Panc1 (cell line): ENCODE data around the gene KANK4. TPM values are rescaled to one million over a fixed set of nuclear protein-coding genes. Genes with fewer than 3 reads are reported as not detected.

Experiments used
- ATAC-seq: fragments of 200-7000 bp; cut with Tn5 transposase; 2 replicates; pipeline ENCODE4 v1.9.1; 2020; ENCODE audit warnings: mild to moderate bottlenecking, moderate library complexity
- BruUV-seq: library from RNA; stranded (reverse); fragments of 400-500 nt; replicated peaks from 2 replicates; lab custom pipeline; 2021; lab: Mats Ljungman, UMichigan
- CTCF ChIA-PET: fragments of 300-600 bp; sonication (Branson Sonifier 250); formaldehyde crosslinking; loops from one replicate; lab custom pipeline; 2022; ENCODE audit warnings: antibody characterized with exemption; lab: Charles Lee
- POLR2A ChIA-PET: fragments of 300-600 bp; sonication (Branson Sonifier 250); formaldehyde crosslinking; loops from one replicate; lab custom pipeline; 2022; ENCODE audit warnings: antibody characterized with exemption; lab: Charles Lee
- DNase-seq: peaks from one replicate; pipeline ENCODE4 v3.0.0-alpha.2; 2010; ENCODE audit warnings: low read depth, low spot score
- H3K27ac ChIP-seq: 2 replicates; pipeline ENCODE4 v1.5.1; 2011; ENCODE audit warnings: mild to moderate bottlenecking, low read length, inconsistent platforms
- H3K27me3 ChIP-seq: fragments of 200-500 bp; sonication (Bioruptor generic); 2 replicates; pipeline ENCODE4 v1.6.0; 2014; ENCODE audit warnings: low read length, inconsistent platforms; ENCODE audit not compliant: control insufficient read depth, insufficient read depth
- H3K36me3 ChIP-seq: fragments of 200-500 bp; sonication (Bioruptor generic); 2 replicates; pipeline ENCODE4 v1.5.1; 2014; ENCODE audit warnings: inconsistent platforms, mild to moderate bottlenecking, low read length, moderate library complexity; ENCODE audit not compliant: control insufficient read depth, insufficient read depth
- H3K4me1 ChIP-seq: 2 replicates; pipeline ENCODE4 v1.5.1; 2011; ENCODE audit warnings: inconsistent platforms, mild to moderate bottlenecking, low read length, moderate library complexity; ENCODE audit not compliant: control insufficient read depth, insufficient read depth
- H3K4me3 ChIP-seq, 2 experiments: 2 replicates each; pipeline ENCODE4 v1.5.1; 2011 to 2012; ENCODE audit warnings: low read depth in 2 of 2, low read length in 2 of 2, mild to moderate bottlenecking in 2 of 2, inconsistent platforms in 1 of 2, moderate library complexity in 1 of 2
- H3K9me3 ChIP-seq: fragments of 200-500 bp; sonication (Bioruptor generic); 2 replicates; pipeline ENCODE4 v1.5.1; 2014; ENCODE audit warnings: low read depth, mild to moderate bottlenecking, inconsistent platforms, low read length, moderate library complexity; ENCODE audit not compliant: control insufficient read depth, insufficient read depth
- POLR2AphosphoS5 ChIP-seq: IDR thresholded peaks from 2 replicates; pipeline ENCODE4 v1.6.1; 2012; ENCODE audit warnings: mild to moderate bottlenecking, low read depth, low read length, moderate library complexity
- SIN3A ChIP-seq: IDR thresholded peaks from 2 replicates; pipeline ENCODE4 v1.6.1; 2012; ENCODE audit warnings: low read depth, mild to moderate bottlenecking, low read length, moderate library complexity, borderline replicate concordance; ENCODE audit not compliant: insufficient read depth
- TCF7L2 ChIP-seq: IDR thresholded peaks from 2 replicates; pipeline ENCODE4 v1.6.1; 2011; ENCODE audit warnings: mild to moderate bottlenecking, low read depth, low read length, inconsistent platforms
- in situ Hi-C: cut with HindIII; loops from 2 replicates; pipeline ENCODE4 v1.10.0; 2016; ENCODE audit warnings: low sequenced_read_pairs, low pct_unique_long_range_greater_than_20kb
- intact Hi-C: fragments of 100-400 bp; cut with micrococcal nuclease; formaldehyde crosslinking; loops from one replicate; pipeline ENCODE4 v1.10.0; 2022; ENCODE audit not compliant: unreplicated experiment
- total RNA-seq: library from RNA; stranded (reverse); gene quantifications from one replicate; pipeline ENCODE4 v1.2.1, GENCODE V29; 2021; ENCODE audit not compliant: unreplicated experiment
- TF ChIP-seq, protein P1 (sequence below): fragments of 450-650 bp; IDR thresholded peaks from 2 replicates; pipeline ENCODE4 v1.5.1; 2017; ENCODE audit warnings: mild to moderate bottlenecking
- TF ChIP-seq, protein P2 (sequence below), 2 experiments: IDR thresholded peaks; 2 replicates each; pipeline ENCODE4 v1.6.1; 2011 to 2012; ENCODE audit warnings: low read depth in 2 of 2, control low read depth in 1 of 2, low read length in 1 of 2, mild to moderate bottlenecking in 1 of 2, moderate library complexity in 1 of 2; ENCODE audit not compliant: insufficient read depth in 1 of 2

Gene KANK4
- total RNA-seq, 1 experiment from 2014 or later = 0.18 TPM

DNA sequence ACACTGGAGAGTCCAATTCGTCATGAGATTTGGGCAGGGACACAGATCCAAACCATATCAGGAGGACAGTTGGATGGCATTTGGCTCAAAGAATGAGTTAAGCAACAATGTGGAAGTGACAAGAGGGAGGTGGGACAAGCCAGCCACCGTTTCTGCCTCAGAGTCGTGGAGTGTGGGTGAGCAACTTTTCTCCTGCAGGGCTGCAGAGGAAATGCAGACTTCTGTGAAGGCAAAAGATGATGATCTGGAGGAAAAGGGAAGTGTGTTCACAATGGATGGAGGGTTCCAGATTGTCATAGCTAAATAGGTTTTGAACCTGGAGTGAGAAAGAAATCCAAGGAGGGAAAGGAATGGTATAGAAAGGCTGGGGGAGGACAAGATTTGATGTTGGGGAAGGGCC lies 16.4 kb upstream of the KANK4 start:
- no peak for ATAC-seq
- Histone ChIP-seq H3K36me3 (no peaks in the 10 kb centered on the region), H3K4me3 (no peak overlapping the region), H3K9me3 (no peaks in the 10 kb centered on the region), H3K27ac (no peak overlapping the region), H3K27me3 (no peaks in the 10 kb centered on the region), H3K4me1 (no peaks in the 10 kb centered on the region)
- CTCF ChIA-PET = no interaction called here
- no peak for DNase-seq
- no TSS peak for BruUV-seq
- intact Hi-C loops = no loop called here
- TF ChIP-seq, protein P1, sequence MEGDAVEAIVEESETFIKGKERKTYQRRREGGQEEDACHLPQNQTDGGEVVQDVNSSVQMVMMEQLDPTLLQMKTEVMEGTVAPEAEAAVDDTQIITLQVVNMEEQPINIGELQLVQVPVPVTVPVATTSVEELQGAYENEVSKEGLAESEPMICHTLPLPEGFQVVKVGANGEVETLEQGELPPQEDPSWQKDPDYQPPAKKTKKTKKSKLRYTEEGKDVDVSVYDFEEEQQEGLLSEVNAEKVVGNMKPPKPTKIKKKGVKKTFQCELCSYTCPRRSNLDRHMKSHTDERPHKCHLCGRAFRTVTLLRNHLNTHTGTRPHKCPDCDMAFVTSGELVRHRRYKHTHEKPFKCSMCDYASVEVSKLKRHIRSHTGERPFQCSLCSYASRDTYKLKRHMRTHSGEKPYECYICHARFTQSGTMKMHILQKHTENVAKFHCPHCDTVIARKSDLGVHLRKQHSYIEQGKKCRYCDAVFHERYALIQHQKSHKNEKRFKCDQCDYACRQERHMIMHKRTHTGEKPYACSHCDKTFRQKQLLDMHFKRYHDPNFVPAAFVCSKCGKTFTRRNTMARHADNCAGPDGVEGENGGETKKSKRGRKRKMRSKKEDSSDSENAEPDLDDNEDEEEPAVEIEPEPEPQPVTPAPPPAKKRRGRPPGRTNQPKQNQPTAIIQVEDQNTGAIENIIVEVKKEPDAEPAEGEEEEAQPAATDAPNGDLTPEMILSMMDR = no peak
- TF ChIP-seq, protein P2, sequence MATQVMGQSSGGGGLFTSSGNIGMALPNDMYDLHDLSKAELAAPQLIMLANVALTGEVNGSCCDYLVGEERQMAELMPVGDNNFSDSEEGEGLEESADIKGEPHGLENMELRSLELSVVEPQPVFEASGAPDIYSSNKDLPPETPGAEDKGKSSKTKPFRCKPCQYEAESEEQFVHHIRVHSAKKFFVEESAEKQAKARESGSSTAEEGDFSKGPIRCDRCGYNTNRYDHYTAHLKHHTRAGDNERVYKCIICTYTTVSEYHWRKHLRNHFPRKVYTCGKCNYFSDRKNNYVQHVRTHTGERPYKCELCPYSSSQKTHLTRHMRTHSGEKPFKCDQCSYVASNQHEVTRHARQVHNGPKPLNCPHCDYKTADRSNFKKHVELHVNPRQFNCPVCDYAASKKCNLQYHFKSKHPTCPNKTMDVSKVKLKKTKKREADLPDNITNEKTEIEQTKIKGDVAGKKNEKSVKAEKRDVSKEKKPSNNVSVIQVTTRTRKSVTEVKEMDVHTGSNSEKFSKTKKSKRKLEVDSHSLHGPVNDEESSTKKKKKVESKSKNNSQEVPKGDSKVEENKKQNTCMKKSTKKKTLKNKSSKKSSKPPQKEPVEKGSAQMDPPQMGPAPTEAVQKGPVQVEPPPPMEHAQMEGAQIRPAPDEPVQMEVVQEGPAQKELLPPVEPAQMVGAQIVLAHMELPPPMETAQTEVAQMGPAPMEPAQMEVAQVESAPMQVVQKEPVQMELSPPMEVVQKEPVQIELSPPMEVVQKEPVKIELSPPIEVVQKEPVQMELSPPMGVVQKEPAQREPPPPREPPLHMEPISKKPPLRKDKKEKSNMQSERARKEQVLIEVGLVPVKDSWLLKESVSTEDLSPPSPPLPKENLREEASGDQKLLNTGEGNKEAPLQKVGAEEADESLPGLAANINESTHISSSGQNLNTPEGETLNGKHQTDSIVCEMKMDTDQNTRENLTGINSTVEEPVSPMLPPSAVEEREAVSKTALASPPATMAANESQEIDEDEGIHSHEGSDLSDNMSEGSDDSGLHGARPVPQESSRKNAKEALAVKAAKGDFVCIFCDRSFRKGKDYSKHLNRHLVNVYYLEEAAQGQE (IDR thresholded peaks at IDR 0.05; ENCODE audit: insufficient read depth in 1 of 2, low read depth in 2 of 2, low read length in 1 of 2) = no peak
- TF ChIP-seq POLR2AphosphoS5 (no peak), TCF7L2 (no peak), SIN3A (no peak)
- in situ Hi-C loops = no loop called here
- POLR2A ChIA-PET = no interaction called here

DNA sequence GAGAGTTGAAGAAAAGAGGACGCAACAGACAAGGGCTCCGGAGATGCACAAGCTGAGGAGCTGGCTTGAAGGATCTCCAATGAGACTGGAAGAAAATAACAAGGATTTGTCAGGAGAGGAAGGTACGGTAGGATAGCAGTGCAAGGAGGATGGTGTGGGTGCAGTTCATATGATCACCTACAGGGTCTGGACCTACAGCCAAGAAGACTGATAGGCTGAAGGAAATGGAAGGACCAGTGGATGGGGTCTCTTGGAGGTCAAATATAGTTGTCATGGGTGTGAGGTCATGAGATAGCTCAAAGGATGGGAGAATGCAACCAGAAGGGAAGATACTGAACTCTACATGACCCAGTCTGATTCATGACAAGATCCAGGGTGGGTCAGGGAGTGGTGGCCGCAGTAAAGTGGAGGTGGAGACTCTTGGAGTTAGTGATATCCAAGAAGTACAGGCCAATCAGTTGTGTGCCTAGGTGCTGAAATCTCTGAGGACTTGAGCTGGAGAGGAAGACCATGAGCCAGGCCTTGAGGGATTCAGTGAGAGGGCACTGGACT lies 15.3 kb upstream of the KANK4 start:
- TF ChIP-seq, protein P1 = no peak
- Histone ChIP-seq H3K27me3 (no peaks in the 10 kb centered on the region), H3K4me1 (no peaks in the 10 kb centered on the region), H3K9me3 (no peaks in the 10 kb centered on the region), H3K27ac (no peak overlapping the region), H3K4me3 (no peak overlapping the region), H3K36me3 (no peaks in the 10 kb centered on the region)
- ATAC-seq (no peak), DNase-seq (no peak)
- ChIA-PET POLR2A (no interaction called here), CTCF (no interaction called here)
- in situ Hi-C loops (no loop called here), intact Hi-C loops (no loop called here)
- BruUV-seq = no TSS peak
